Measurements from ENCODE around the gene CHCHD3.
"Not testable (repeated sequence)": the region's sequence is repeated elsewhere in the genome, so short reads cannot be mapped to it uniquely, and the experiment has no call there.

Gene CHCHD3

GRCh38 chr7:132895231-132895630, 186.7 kb downstream of the CHCHD3 start:
- no peak for DNase-seq

GRCh38 chr7:132893560-132893959, 188.3 kb downstream of the CHCHD3 start:
- DNase-seq = no peak

GRCh38 chr7:132892744-132893143, 189.1 kb downstream of the CHCHD3 start:
- DNase-seq = not testable (repeated sequence)

GRCh38 chr7:132891554-132891953, 190.3 kb downstream of the CHCHD3 start:
- DNase-seq = no peak

- DNase-seq = no peak
These were observed 199.0 kb downstream of the CHCHD3 start for GRCh38 chr7:132882714-132883428.

GRCh38 chr7:132881317-132881716, 200.6 kb downstream of the CHCHD3 start:
- no peak for DNase-seq

GRCh38 chr7:132879579-132879978, 202.3 kb downstream of the CHCHD3 start:
- DNase-seq = no peak

GRCh38 chr7:132878204-132878919, 203.5 kb downstream of the CHCHD3 start:
- no peak for DNase-seq

GRCh38 chr7:132877573-132877972, 204.3 kb downstream of the CHCHD3 start:
- no peak for DNase-seq

- DNase-seq = no peak
These were observed 205.3 kb downstream of the CHCHD3 start for GRCh38 chr7:132876576-132876975.

GRCh38 chr7:132872034-132872433, 209.9 kb downstream of the CHCHD3 start:
- DNase-seq = no peak

GRCh38 chr7:132871419-132871818, 210.5 kb downstream of the CHCHD3 start:
- no peak for DNase-seq

- no peak for DNase-seq
These were observed 212.6 kb downstream of the CHCHD3 start for GRCh38 chr7:132869166-132869861.

- no peak for DNase-seq
These were observed 215.3 kb downstream of the CHCHD3 start for GRCh38 chr7:132866551-132866950.

GRCh38 chr7:132866144-132866531, 215.8 kb downstream of the CHCHD3 start:
- no peak for DNase-seq

- DNase-seq = no peak
These were observed 216.3 kb downstream of the CHCHD3 start for GRCh38 chr7:132865366-132866143.

GRCh38 chr7:132861940-132862554, 219.8 kb downstream of the CHCHD3 start:
- no peak for DNase-seq

GRCh38 chr7:132861424-132861823, 220.5 kb downstream of the CHCHD3 start:
- DNase-seq = no peak

GRCh38 chr7:132859199-132859598, 222.7 kb downstream of the CHCHD3 start:
- no peak for DNase-seq

- no peak for DNase-seq
These were observed 223.1 kb downstream of the CHCHD3 start for GRCh38 chr7:132858760-132859159.

GRCh38 chr7:132858251-132858650, 223.6 kb downstream of the CHCHD3 start:
- no peak for DNase-seq

GRCh38 chr7:132857703-132858102, 224.2 kb downstream of the CHCHD3 start:
- DNase-seq = no peak

GRCh38 chr7:132857031-132857430, 224.9 kb downstream of the CHCHD3 start:
- DNase-seq = no peak

Measured in NCI-H345 (cell line).